Prostate gland (tissue), 2 donors: ENCODE data around the gene FIGN. TPM values are rescaled to one million over a fixed set of nuclear protein-coding genes. Genes with fewer than 3 reads are reported as not detected.

ENCODE experiments used
- DNase-seq: peaks from one replicate; pipeline ENCODE4 v3.0.0-alpha.2; 2019; ENCODE audit warnings: low spot score
- H3K27ac ChIP-seq, 2 donors: fragments of 200-600 bp; sonication (generic); 2 replicates each; pipeline ENCODE4 v1.5.1; 2017 to 2019
- H3K27me3 ChIP-seq: fragments of 200-600 bp; sonication (generic); replicated peaks from 2 replicates; pipeline ENCODE4 v1.5.1; 2019; ENCODE audit not compliant: insufficient read depth
- H3K36me3 ChIP-seq, 2 donors: fragments of 200-600 bp; sonication (generic); 1 replicate in 1 of 2; 2 replicates in 1 of 2; pipeline versions ENCODE4 v1.5.1 to v1.8.1; 2017 to 2019
- H3K4me1 ChIP-seq: fragments of 200-600 bp; sonication (generic); replicated peaks from 2 replicates; pipeline ENCODE4 v1.5.1; 2019
- H3K4me3 ChIP-seq, 2 donors: fragments of 200-600 bp; sonication (generic); 2 replicates each; pipeline ENCODE4 v1.5.1; 2017 to 2019
- H3K9me3 ChIP-seq: fragments of 200-600 bp; sonication (generic); 2 replicates; pipeline ENCODE4 v1.5.1; 2017
- POLR2A ChIP-seq: fragments of 450-650 bp; IDR thresholded peaks from one replicate; pipeline ENCODE4 v1.6.1; 2016; ENCODE audit warnings: antibody characterized with exemption, mild to moderate bottlenecking
- POLR2AphosphoS5 ChIP-seq: sonication (generic); formaldehyde crosslinking; IDR thresholded peaks from one replicate; pipeline ENCODE4 v1.6.1; 2017; ENCODE audit warnings: antibody characterized with exemption
- WGBS: methylation state at CpG from one replicate; pipeline ENCODE4 v1.1.5; 2018; 5-methylcytosine and 5-hydroxymethylcytosine counted together
- intact Hi-C: fragments of 100-400 bp; cut with DNase I; formaldehyde crosslinking; loops from one replicate; pipeline ENCODE4 v1.14.2; 2022
- total RNA-seq, 2 donors: library from RNA; depleted of rRNA; stranded (reverse); fragments of >200 nt; gene quantifications; one replicate each; pipeline ENCODE4 v1.1.0, GENCODE V29; 2016
- TF ChIP-seq, protein P1 (sequence below), 4 experiments: fragments of 200-600 bp in 2 of 4; fragments of 450-650 bp in 2 of 4; sonication (generic) in 2 of 4; IDR thresholded peaks; 1 replicate in 3 of 4; 2 replicates in 1 of 4; pipeline ENCODE4 v1.5.1; 2016 to 2019; ENCODE audit warnings: antibody characterized with exemption in 4 of 4, mild to moderate bottlenecking in 2 of 4, moderate library complexity in 2 of 4

The FIGN gene
- total RNA-seq, 2 donors from 2014 or later, result 3.6 to 4.3 TPM

DNA sequence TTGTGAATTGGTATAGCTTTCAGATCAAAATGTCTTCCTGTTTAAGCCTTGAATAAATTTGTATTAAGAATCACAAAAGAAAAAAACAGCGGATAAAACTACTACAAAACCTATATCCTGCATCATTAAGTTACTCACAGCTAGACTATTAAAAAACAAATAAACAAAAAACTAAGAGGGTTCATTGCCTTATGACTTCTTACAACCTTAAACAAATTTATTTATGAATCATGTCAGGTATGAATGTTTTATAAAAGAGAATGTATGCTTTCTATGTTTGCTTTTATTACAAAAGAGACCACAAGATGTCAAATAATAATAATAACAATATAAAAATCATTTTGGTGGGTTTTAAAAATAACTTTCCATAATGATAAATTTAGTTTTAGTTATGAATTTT is 109.6 kb downstream of the FIGN start:
- Histone ChIP-seq H3K27ac (no peak overlapping the region), H3K4me3 (no peak overlapping the region), H3K36me3 (no peaks in the 10 kb centered on the region), H3K9me3 (no peaks in the 10 kb centered on the region), H3K4me1 (no peaks in the 10 kb centered on the region), H3K27me3 (no peaks in the 10 kb centered on the region)
- no peak for DNase-seq
- 98% methylated on average over 1 of the region's 1 CpG for WGBS
- intact Hi-C loops, result no loop called here
- TF ChIP-seq POLR2AphosphoS5, result no peak
- TF ChIP-seq, protein P1, sequence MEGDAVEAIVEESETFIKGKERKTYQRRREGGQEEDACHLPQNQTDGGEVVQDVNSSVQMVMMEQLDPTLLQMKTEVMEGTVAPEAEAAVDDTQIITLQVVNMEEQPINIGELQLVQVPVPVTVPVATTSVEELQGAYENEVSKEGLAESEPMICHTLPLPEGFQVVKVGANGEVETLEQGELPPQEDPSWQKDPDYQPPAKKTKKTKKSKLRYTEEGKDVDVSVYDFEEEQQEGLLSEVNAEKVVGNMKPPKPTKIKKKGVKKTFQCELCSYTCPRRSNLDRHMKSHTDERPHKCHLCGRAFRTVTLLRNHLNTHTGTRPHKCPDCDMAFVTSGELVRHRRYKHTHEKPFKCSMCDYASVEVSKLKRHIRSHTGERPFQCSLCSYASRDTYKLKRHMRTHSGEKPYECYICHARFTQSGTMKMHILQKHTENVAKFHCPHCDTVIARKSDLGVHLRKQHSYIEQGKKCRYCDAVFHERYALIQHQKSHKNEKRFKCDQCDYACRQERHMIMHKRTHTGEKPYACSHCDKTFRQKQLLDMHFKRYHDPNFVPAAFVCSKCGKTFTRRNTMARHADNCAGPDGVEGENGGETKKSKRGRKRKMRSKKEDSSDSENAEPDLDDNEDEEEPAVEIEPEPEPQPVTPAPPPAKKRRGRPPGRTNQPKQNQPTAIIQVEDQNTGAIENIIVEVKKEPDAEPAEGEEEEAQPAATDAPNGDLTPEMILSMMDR (IDR thresholded peaks at IDR 0.05), result no peak
- no peak for TF ChIP-seq POLR2A

DNA sequence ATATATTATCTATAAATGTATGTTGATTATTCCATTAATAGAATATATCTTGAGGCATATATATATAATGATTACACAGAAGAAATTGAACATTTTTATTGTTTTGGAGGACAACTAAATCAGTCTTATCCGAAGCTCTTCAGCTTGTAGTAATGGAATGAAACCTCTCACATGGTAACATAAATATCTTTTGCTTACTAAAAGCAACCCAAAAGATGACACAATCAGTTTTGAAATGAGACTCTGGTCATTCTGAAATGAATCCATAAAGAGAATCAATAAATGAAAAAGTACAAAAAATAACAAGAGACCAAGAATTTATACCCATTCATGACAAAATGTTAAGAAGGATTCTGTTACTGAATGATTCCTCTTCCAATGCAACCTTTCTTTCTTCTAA is 110.2 kb downstream of the FIGN start:
- no peak for TF ChIP-seq POLR2AphosphoS5
- no peak for TF ChIP-seq POLR2A
- TF ChIP-seq, protein P1 (IDR thresholded peaks at IDR 0.05), result no peak
- WGBS, result 92% methylated on average over 1 of the region's 1 CpG
- H3K4me1 ChIP-seq, result no peaks in the 10 kb centered on the region

DNA sequence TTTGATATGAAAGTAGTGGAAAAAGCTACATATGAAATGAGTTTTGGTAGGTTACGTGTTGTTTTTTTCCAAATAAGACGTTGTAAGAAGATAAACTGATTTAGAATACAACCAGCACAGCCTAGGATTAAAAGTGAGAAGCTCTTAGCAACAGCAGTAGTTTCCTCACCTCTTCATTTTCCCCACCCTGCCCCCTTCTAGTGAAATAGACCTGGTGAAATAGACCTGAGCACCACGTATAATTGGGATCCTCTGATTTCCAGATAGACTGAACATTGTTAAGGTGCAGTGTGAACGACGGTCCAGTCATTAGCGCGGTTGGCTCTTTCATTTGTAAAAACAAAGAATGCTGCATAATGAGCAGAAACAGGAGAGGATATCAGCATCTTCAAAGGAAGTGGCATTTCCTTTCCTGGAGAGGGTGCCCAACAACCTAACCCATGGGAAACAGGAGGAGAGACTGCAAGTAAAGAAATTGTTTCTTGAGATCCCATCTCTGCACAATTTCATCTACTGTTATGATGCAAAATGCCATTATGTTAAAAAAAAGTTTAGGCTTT is 114.3 kb downstream of the FIGN start:
- no peaks in the 10 kb centered on the region for H3K27me3 ChIP-seq
- DNase-seq, result no peak
- WGBS, result 82% methylated on average over 7 of the region's 7 CpGs
- no peak overlapping the region for H3K27ac ChIP-seq
- no peaks in the 10 kb centered on the region for H3K4me1 ChIP-seq
- TF ChIP-seq, protein P1 (IDR thresholded peaks at IDR 0.05), result no peak
- TF ChIP-seq POLR2AphosphoS5 (no peak), POLR2A (no peak)
- no peak overlapping the region for H3K4me3 ChIP-seq
- H3K9me3 ChIP-seq, result no peaks in the 10 kb centered on the region
- intact Hi-C loops, result no loop called here
- H3K36me3 ChIP-seq, result no peaks in the 10 kb centered on the region

More for the DNA sequence above, 110.2 kb downstream of the FIGN start:
- Histone ChIP-seq H3K27me3 (no peaks in the 10 kb centered on the region), H3K9me3 (no peaks in the 10 kb centered on the region), H3K27ac (no peak overlapping the region), H3K4me3 (no peak overlapping the region), H3K36me3 (no peaks in the 10 kb centered on the region)
- intact Hi-C loops, result no loop called here
- DNase-seq, result no peak

DNA sequence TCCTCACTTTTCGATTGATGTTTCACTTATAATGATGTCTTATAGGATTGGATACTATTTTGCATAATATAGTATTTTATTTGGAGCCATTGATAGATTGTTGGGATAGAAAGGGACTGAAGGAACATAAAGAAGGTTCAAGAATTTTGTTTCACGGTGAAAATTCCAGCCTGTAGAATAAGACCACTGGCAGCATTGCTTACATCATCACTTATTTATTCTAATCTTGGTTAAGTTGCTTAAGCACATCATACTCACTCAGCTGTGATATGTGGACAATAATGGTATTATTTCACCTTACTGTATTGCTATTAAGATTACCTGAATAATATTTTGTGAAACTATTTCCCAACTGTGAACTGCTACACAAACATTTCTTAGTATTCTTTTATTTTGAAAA is 118.3 kb downstream of the FIGN start:
- no peaks in the 10 kb centered on the region for H3K27me3 ChIP-seq
- no peaks in the 10 kb centered on the region for H3K36me3 ChIP-seq
- no peak overlapping the region for H3K27ac ChIP-seq
- TF ChIP-seq, protein P1 (IDR thresholded peaks at IDR 0.05), result no peak
- no peak for TF ChIP-seq POLR2A
- TF ChIP-seq POLR2AphosphoS5, result no peak
- H3K9me3 ChIP-seq, result no peaks in the 10 kb centered on the region
- no peak overlapping the region for H3K4me3 ChIP-seq
- DNase-seq, result no peak
- intact Hi-C loops, result no loop called here
- H3K4me1 ChIP-seq, result no peaks in the 10 kb centered on the region
- WGBS, result 92% methylated on average over 2 of the region's 2 CpGs

DNA sequence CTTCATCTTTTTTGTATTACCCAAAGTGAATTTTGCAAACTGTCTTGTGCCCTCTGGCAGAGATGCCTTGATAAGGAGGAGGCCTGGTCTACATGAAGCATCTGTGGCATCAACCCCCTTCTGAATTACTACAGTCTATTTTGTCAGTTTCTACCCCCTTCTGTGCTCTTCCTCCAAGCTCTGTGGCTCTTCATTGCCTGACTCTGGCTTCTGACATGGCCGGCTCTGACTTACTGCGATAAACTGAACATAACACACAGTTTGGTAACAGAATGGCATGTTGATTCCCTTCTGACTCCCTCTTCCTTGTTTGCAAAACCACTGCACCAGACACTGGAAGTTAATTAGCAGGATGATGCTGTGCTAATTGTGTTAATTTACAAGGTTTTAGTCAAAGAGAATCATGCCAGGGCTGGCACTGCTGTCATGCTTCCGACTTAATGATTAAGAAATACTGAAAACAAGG is 122.5 kb downstream of the FIGN start:
- H3K36me3 ChIP-seq, result no peaks in the 10 kb centered on the region

More for the DNA sequence above, 122.5 kb downstream of the FIGN start:
- Histone ChIP-seq H3K4me1 (no peaks in the 10 kb centered on the region), H3K4me3 (no peak overlapping the region), H3K27me3 (no peaks in the 10 kb centered on the region), H3K27ac (no peak overlapping the region), H3K9me3 (no peaks in the 10 kb centered on the region)
- TF ChIP-seq POLR2AphosphoS5, result no peak
- TF ChIP-seq, protein P1 (IDR thresholded peaks at IDR 0.05), result no peak
- no peak for TF ChIP-seq POLR2A
- intact Hi-C loops, result loop anchor here (5.0 kb wide), 1 partner anchor 266 kb away; no protein-coding TSS in a partner anchor
- no peak for DNase-seq
- WGBS, result 93% methylated on average over 3 of the region's 3 CpGs
